Psoas muscle (tissue), 8 donors: ENCODE measurements around the gene B3GALT4. TPM values are rescaled to one million over a fixed set of nuclear protein-coding genes. Genes with fewer than 3 reads are reported as not detected.
"Not testable (repeated sequence)": the region's sequence is repeated elsewhere in the genome, so short reads cannot be mapped to it uniquely, and the experiment has no call there.

Source experiments
- ATAC-seq, 4 donors: fragments of 200-7000 bp; cut with Tn5 transposase; one replicate each; pipeline ENCODE4 v1.9.1; 2020; ENCODE audit warnings: moderate library complexity in 3 of 4, mild to moderate bottlenecking in 2 of 4
- DNase-seq, 2 donors: peaks; one replicate each; pipeline ENCODE4 v3.0.0-alpha.2; 2020
- H3K27ac ChIP-seq: fragments of 200-600 bp; one replicate; pipeline ENCODE4 v1.8.0; 2022
- H3K27me3 ChIP-seq, 3 donors: fragments of 200-600 bp in 1 of 3; one replicate each; pipeline versions ENCODE4 v1.6.1 to v1.8.0; 2013 to 2022; ENCODE audit warnings: low read length in 2 of 3, mild to moderate bottlenecking in 2 of 3, moderate library complexity in 1 of 3; ENCODE audit not compliant: insufficient read depth in 3 of 3
- H3K36me3 ChIP-seq, 2 donors: fragments of 200-600 bp in 1 of 2; one replicate each; pipeline versions ENCODE4 v1.6.1 to v1.8.0; 2013 to 2022; ENCODE audit warnings: low read depth in 1 of 2, mild to moderate bottlenecking in 1 of 2, moderate library complexity in 1 of 2; ENCODE audit not compliant: insufficient read depth in 1 of 2
- H3K4me1 ChIP-seq: fragments of 200-600 bp; one replicate; pipeline ENCODE4 v1.8.0; 2022
- H3K4me3 ChIP-seq: fragments of 200-600 bp; one replicate; pipeline ENCODE4 v1.8.0; 2022; ENCODE audit warnings: mild to moderate bottlenecking
- H3K9me3 ChIP-seq: fragments of 200-600 bp; one replicate; pipeline ENCODE4 v1.8.0; 2022
- WGBS, 3 donors: extraction: QIAGEN DNeasy Blood & Tissue Kit; methylation state at CpG; one replicate each; pipeline versions ENCODE4 v1.1.6 to v1.1.7; 2013; 5-methylcytosine and 5-hydroxymethylcytosine counted together
- intact Hi-C, 2 donors: fragments of 100-400 bp; cut with DNase I; formaldehyde crosslinking; loops; one replicate each; pipeline versions ENCODE4 v1.11.0 to v1.14.2; 2022
- polyA plus RNA-seq, 3 donors: library from polyadenylated mRNA; stranded (reverse); fragments of 200-250 nt; gene quantifications; one replicate each; pipeline ENCODE4 v1.2.3, GENCODE V29; 2013
- total RNA-seq, 4 donors: library from RNA; stranded (reverse); fragmentation: NEBNext Ultra II Directional in 2 of 4; extraction: Animal tissue kit (Norgen Biotek cat#: 25700) in 2 of 4; gene quantifications; one replicate each; pipeline versions ENCODE4 v1.2.1 to v1.2.4, GENCODE V29; 2021 to 2023
- TF ChIP-seq, protein P1 (sequence below): fragments of 200-600 bp; IDR thresholded peaks from one replicate; pipeline ENCODE4 v1.8.0; 2022; ENCODE audit warnings: antibody characterized with exemption
- donor health status: healthy with polysubstance abuse.
- donor health status: DM: no; HTN: no; CAD: no; lungs with moderate emphysema.
- donor health status: Bipolar disorder and iron deficiency.
- donor health status: healthy.
- donor health status: DM: yes; HTN: yes; CAD: no.
- donor health status: DM: no; HTN: no; CAD: no.
- donor health status: DM: no; HTN: no; CAD: no.
- donor health status: DM: yes; HTN: yes; CAD: no.

The B3GALT4 gene
- total and polyA plus RNA-seq, 7 donors: 1.3 to 3.6 (median 1.8) TPM

- peaks cover 16% of the 10 kb centered on the region for H3K4me1 ChIP-seq
- ATAC-seq (peak in 3 of 4 donors; percentile 43 to 60 (median 55)), DNase-seq (no peak)
- TF ChIP-seq, protein P1, sequence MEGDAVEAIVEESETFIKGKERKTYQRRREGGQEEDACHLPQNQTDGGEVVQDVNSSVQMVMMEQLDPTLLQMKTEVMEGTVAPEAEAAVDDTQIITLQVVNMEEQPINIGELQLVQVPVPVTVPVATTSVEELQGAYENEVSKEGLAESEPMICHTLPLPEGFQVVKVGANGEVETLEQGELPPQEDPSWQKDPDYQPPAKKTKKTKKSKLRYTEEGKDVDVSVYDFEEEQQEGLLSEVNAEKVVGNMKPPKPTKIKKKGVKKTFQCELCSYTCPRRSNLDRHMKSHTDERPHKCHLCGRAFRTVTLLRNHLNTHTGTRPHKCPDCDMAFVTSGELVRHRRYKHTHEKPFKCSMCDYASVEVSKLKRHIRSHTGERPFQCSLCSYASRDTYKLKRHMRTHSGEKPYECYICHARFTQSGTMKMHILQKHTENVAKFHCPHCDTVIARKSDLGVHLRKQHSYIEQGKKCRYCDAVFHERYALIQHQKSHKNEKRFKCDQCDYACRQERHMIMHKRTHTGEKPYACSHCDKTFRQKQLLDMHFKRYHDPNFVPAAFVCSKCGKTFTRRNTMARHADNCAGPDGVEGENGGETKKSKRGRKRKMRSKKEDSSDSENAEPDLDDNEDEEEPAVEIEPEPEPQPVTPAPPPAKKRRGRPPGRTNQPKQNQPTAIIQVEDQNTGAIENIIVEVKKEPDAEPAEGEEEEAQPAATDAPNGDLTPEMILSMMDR: peak; percentile 19
- intact Hi-C loops: loop anchor here in 1 of 2 donors (1.0 to 10.0 kb wide), 3 partner anchors 9 to 125 kb away; partner anchors contain the start of genes PFDN6, TAPBP and WDR46
- peak overlapping the region; percentile 23 for H3K27ac ChIP-seq
- H3K9me3 ChIP-seq: no peaks in the 10 kb centered on the region
- H3K36me3 ChIP-seq: peaks cover 6 to 84% of the 10 kb centered on the region in 2 donors
- no peak overlapping the region for H3K4me3 ChIP-seq
- WGBS, 3 donors: 34 to 66% (median 44%) methylated on average over 4 to 5 of the region's 5 CpGs
- no peaks in the 10 kb centered on the region for H3K27me3 ChIP-seq
Measured at GRCh38 chr6:33279971-33280511, 3.1 kb downstream of the B3GALT4 start.

- H3K27me3 ChIP-seq: no peaks in the 10 kb centered on the region
- peak overlapping the region; percentile 5 for H3K27ac ChIP-seq
- no peak overlapping the region for H3K4me3 ChIP-seq
- DNase-seq (no peak), ATAC-seq (no peak)
- no peaks in the 10 kb centered on the region for H3K9me3 ChIP-seq
- TF ChIP-seq, protein P1: no peak
- intact Hi-C loops: loop anchor here in 1 of 2 donors (1.0 kb wide), 1 partner anchor 9 kb away; the partner anchor contains the start of genes PFDN6 and WDR46
- H3K36me3 ChIP-seq: peaks cover 6 to 84% of the 10 kb centered on the region in 2 donors
- 83 to 85% (median 83%) methylated on average over 6 of the region's 6 CpGs for WGBS, 3 donors
- H3K4me1 ChIP-seq: peaks cover 11% of the 10 kb centered on the region
Measured at GRCh38 chr6:33280539-33280938, 3.6 kb downstream of the B3GALT4 start.

DNA sequence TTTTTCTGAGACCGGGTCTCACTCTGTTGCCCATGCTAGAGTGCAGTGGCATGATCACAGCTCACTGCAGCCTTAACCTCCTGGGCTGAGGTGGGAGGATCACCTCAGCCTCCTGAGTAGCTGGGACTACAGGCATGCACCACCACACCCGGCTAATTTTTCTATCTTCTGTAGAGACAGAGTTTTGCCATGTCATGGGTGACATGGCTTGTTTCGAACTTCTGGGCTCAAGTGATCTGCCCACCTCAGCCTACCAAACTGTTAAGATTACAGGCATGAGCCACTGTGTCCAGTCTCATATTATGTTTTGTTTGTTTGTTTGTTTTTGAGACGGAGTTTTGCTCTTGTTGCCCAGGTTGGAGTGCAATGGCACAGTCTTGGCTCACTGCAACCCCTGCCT, 8.3 kb downstream of the B3GALT4 start:
- not testable (repeated sequence) for H3K4me3 ChIP-seq, DNase-seq, H3K9me3 ChIP-seq, H3K27ac ChIP-seq, ATAC-seq, H3K27me3 ChIP-seq
- peaks cover 3 to 79% of the 10 kb centered on the region in 2 donors for H3K36me3 ChIP-seq
- H3K4me1 ChIP-seq: peaks cover 11% of the 10 kb centered on the region
- intact Hi-C loops: loop anchor here in 1 of 2 donors (5.0 kb wide), 1 partner anchor 1158 kb away; the partner anchor contains the start of gene ATF6B
- 91 to 95% (median 94%) methylated on average over 4 of the region's 4 CpGs for WGBS, 3 donors

GRCh38 chr6:33286946-33287914, 10.3 kb downstream of the B3GALT4 start:
- Histone ChIP-seq H3K27me3 (no peaks in the 10 kb centered on the region), H3K4me3 (no peak overlapping the region), H3K9me3 (no peaks in the 10 kb centered on the region), H3K4me1 (peaks cover 18% of the 10 kb centered on the region), H3K27ac (no peak overlapping the region), H3K36me3 (peaks cover 3 to 77% of the 10 kb centered on the region in 2 donors)
- ATAC-seq (no peak), DNase-seq (peak in 1 of 2 donors; percentile 51)
- TF ChIP-seq, protein P1: no peak
- 90 to 91% (median 90%) methylated on average over 22 of the region's 22 CpGs for WGBS, 3 donors
- intact Hi-C loops: loop anchor here in 1 of 2 donors (5.0 kb wide), 1 partner anchor 1160 kb away; the partner anchor contains the start of gene ATF6B
